ENCODE results near the gene C2orf80.
"Not testable (repeated sequence)": the region's sequence is repeated elsewhere in the genome, so short reads cannot be mapped to it uniquely, and the experiment has no call there.

C2orf80 gene

GRCh38 chr2:208179028-208179609 is 10.7 kb downstream of the C2orf80 start:
- no peak for DNase-seq (ENCODE audit: low read depth in 3 of 3)

- DNase-seq (ENCODE audit: low read depth in 3 of 3) = no peak
Observed at GRCh38 chr2:208175840-208176153, 14.0 kb downstream of the C2orf80 start.

- peak; percentile 27 to 41 (median 37) for DNase-seq (ENCODE audit: low read depth in 3 of 3)
Observed at GRCh38 chr2:208175069-208175839, 14.6 kb downstream of the C2orf80 start.

GRCh38 chr2:208174144-208174543 is 15.7 kb downstream of the C2orf80 start:
- DNase-seq (ENCODE audit: low read depth in 3 of 3) = no peak

- DNase-seq (ENCODE audit: low read depth in 3 of 3) = no peak
Observed at GRCh38 chr2:208172125-208172524, 17.7 kb downstream of the C2orf80 start.

- DNase-seq (ENCODE audit: low read depth in 3 of 3) = no peak
Observed at GRCh38 chr2:208164951-208165755, 24.7 kb downstream of the C2orf80 start.

- no peak for DNase-seq (ENCODE audit: low read depth in 3 of 3)
Observed at GRCh38 chr2:208163489-208163888, 26.3 kb downstream of the C2orf80 start, which contains the start of gene CRYGA. Gene CRYGA, minus strand, starts transcription at chr2:208163589. Its CDS starts 33 bp downstream, at chr2:208163556.

- DNase-seq (ENCODE audit: low read depth in 3 of 3) = no peak
Observed at GRCh38 chr2:208156439-208156838, 33.4 kb downstream of the C2orf80 start.

GRCh38 chr2:208153156-208153555 is 36.7 kb downstream of the C2orf80 start:
- no peak for DNase-seq (ENCODE audit: low read depth in 3 of 3)

GRCh38 chr2:208150956-208151355 is 38.9 kb downstream of the C2orf80 start:
- no peak for DNase-seq (ENCODE audit: low read depth in 3 of 3)

GRCh38 chr2:208150094-208150493 is 39.7 kb downstream of the C2orf80 start:
- DNase-seq (ENCODE audit: low read depth in 3 of 3) = no peak

- DNase-seq (ENCODE audit: low read depth in 3 of 3) = no peak
Observed at GRCh38 chr2:208148803-208149202, 41.0 kb downstream of the C2orf80 start.

GRCh38 chr2:208147759-208148158 is 42.1 kb downstream of the C2orf80 start:
- no peak for DNase-seq (ENCODE audit: low read depth in 3 of 3)

- no peak for DNase-seq (ENCODE audit: low read depth in 3 of 3)
Observed at GRCh38 chr2:208147008-208147407, 42.8 kb downstream of the C2orf80 start.

GRCh38 chr2:208146006-208146405 is 43.8 kb downstream of the C2orf80 start, which contains the start of gene CRYGB:
Gene CRYGB, minus strand, starts transcription at chr2:208146158. Its CDS starts 38 bp downstream, at chr2:208146120.
- DNase-seq (ENCODE audit: low read depth in 3 of 3) = no peak

GRCh38 chr2:208142925-208143799 is 46.7 kb downstream of the C2orf80 start:
- DNase-seq (ENCODE audit: low read depth in 3 of 3) = no peak

- DNase-seq (ENCODE audit: low read depth in 3 of 3) = no peak
Observed at GRCh38 chr2:208142240-208142924, 47.4 kb downstream of the C2orf80 start.

GRCh38 chr2:208139447-208139846 is 50.4 kb downstream of the C2orf80 start:
- no peak for DNase-seq (ENCODE audit: low read depth in 3 of 3)

GRCh38 chr2:208138334-208138733 is 51.5 kb downstream of the C2orf80 start:
- DNase-seq (ENCODE audit: low read depth in 3 of 3) = not testable (repeated sequence)

- DNase-seq (ENCODE audit: low read depth in 3 of 3) = no peak
Observed at GRCh38 chr2:208136716-208137094, 53.1 kb downstream of the C2orf80 start.
